Uterus (tissue), 4 donors: ENCODE data around the gene SLIT3. TPM values are rescaled to one million over a fixed set of nuclear protein-coding genes. Genes with fewer than 3 reads are reported as not detected.

Experiments
- DNase-seq, 2 donors: peaks; one replicate each; pipeline ENCODE4 v3.0.0-alpha.2; 2019 to 2020
- H3K27ac ChIP-seq, 2 donors: fragments of 200-600 bp; sonication (generic); 1 replicate in 1 of 2; 2 replicates in 1 of 2; pipeline ENCODE4 v1.5.1; 2016 to 2018
- H3K27me3 ChIP-seq, 2 donors: fragments of 200-600 bp; sonication (generic); one replicate each; pipeline ENCODE4 v1.5.1; 2018 to 2019; ENCODE audit warnings: control low read depth in 1 of 2
- H3K36me3 ChIP-seq, 2 donors: fragments of 200-600 bp; sonication (generic); one replicate each; pipeline ENCODE4 v1.5.1; 2019; ENCODE audit warnings: control low read depth in 1 of 2
- H3K4me1 ChIP-seq, 2 donors: fragments of 200-600 bp; sonication (generic); one replicate each; pipeline ENCODE4 v1.5.1; 2018 to 2019; ENCODE audit warnings: control low read depth in 1 of 2
- H3K4me3 ChIP-seq, 2 donors: fragments of 200-600 bp; sonication (generic); 1 replicate in 1 of 2; 2 replicates in 1 of 2; pipeline ENCODE4 v1.5.1; 2018 to 2019; ENCODE audit warnings: mild to moderate bottlenecking in 1 of 2
- H3K9me3 ChIP-seq, 2 donors: fragments of 200-600 bp; sonication (generic); one replicate each; pipeline ENCODE4 v1.5.1; 2019; ENCODE audit warnings: control low read depth in 1 of 2
- CTCF ChIP-seq, 4 experiments: fragments of 200-600 bp in 2 of 4; fragments of 450-650 bp in 2 of 4; sonication (generic) in 2 of 4; IDR thresholded peaks; one replicate each; pipeline ENCODE4 v1.5.1; 2016 to 2019; ENCODE audit warnings: antibody characterized with exemption in 4 of 4, mild to moderate bottlenecking in 2 of 4, moderate library complexity in 1 of 4
- POLR2A ChIP-seq, 2 donors: fragments of 450-650 bp; IDR thresholded peaks; one replicate each; pipeline ENCODE4 v1.6.1; 2016; ENCODE audit warnings: antibody characterized with exemption in 2 of 2, mild to moderate bottlenecking in 1 of 2, moderate library complexity in 1 of 2
- intact Hi-C: fragments of 100-400 bp; cut with DNase I; formaldehyde crosslinking; loops from one replicate; pipeline ENCODE4 v1.15.1; 2023; ENCODE audit warnings: low total_unique reads
- total RNA-seq, 4 donors: library from RNA; depleted of rRNA in 3 of 4; stranded (reverse); fragments of >200 nt in 3 of 4; gene quantifications; one replicate each; pipeline versions ENCODE4 v1.1.0 to v1.2.4, GENCODE V29; 2014 to 2023
- donor health status: DM: yes; HTN: yes; CAD: no.

SLIT3 gene
- total RNA-seq, 4 donors from 2014 or later: 9.4 to 62.2 (median 28.1) TPM

GRCh38 chr5:168681556-168682183 is 619.3 kb downstream of the SLIT3 start:
- no peak for TF ChIP-seq CTCF (IDR thresholded peaks at IDR 0.05)
- TF ChIP-seq POLR2A (IDR thresholded peaks at IDR 0.05): no peak
- DNase-seq: peak; percentile 23 to 31
- intact Hi-C loops: no loop called here
- no peaks in the 10 kb centered on the region for H3K27me3 ChIP-seq
- H3K4me3 ChIP-seq: no peak overlapping the region
- no peaks in the 10 kb centered on the region for H3K4me1 ChIP-seq
- no peaks in the 10 kb centered on the region for H3K36me3 ChIP-seq
- H3K9me3 ChIP-seq: no peaks in the 10 kb centered on the region
- no peak overlapping the region for H3K27ac ChIP-seq

GRCh38 chr5:168680395-168680794 is 620.5 kb downstream of the SLIT3 start:
- no peak for DNase-seq
- Histone ChIP-seq H3K4me3 (no peak overlapping the region), H3K27me3 (no peaks in the 10 kb centered on the region), H3K27ac (no peak overlapping the region), H3K36me3 (no peaks in the 10 kb centered on the region), H3K4me1 (no peaks in the 10 kb centered on the region), H3K9me3 (no peaks in the 10 kb centered on the region)
- intact Hi-C loops: no loop called here
- TF ChIP-seq CTCF (IDR thresholded peaks at IDR 0.05) (no peak), POLR2A (IDR thresholded peaks at IDR 0.05) (no peak)

GRCh38 chr5:168679515-168679920 is 621.4 kb downstream of the SLIT3 start:
- H3K27ac ChIP-seq: no peak overlapping the region
- intact Hi-C loops: no loop called here
- no peaks in the 10 kb centered on the region for H3K27me3 ChIP-seq
- no peaks in the 10 kb centered on the region for H3K36me3 ChIP-seq
- TF ChIP-seq POLR2A (IDR thresholded peaks at IDR 0.05) (no peak), CTCF (IDR thresholded peaks at IDR 0.05) (peak; percentile 75 to 84 (median 78))
- peak; percentile 74 for DNase-seq
- no peaks in the 10 kb centered on the region for H3K4me1 ChIP-seq
- H3K4me3 ChIP-seq: no peak overlapping the region
- H3K9me3 ChIP-seq: no peaks in the 10 kb centered on the region

GRCh38 chr5:168676501-168676900 is 624.4 kb downstream of the SLIT3 start:
- DNase-seq: no peak
- Histone ChIP-seq H3K4me1 (no peaks in the 10 kb centered on the region), H3K4me3 (no peak overlapping the region), H3K9me3 (no peaks in the 10 kb centered on the region), H3K27me3 (no peaks in the 10 kb centered on the region), H3K36me3 (no peaks in the 10 kb centered on the region), H3K27ac (no peak overlapping the region)
- no peak for TF ChIP-seq POLR2A (IDR thresholded peaks at IDR 0.05)
- no peak for TF ChIP-seq CTCF (IDR thresholded peaks at IDR 0.05)
- intact Hi-C loops: no loop called here

GRCh38 chr5:168675883-168676408 is 625.0 kb downstream of the SLIT3 start:
- Histone ChIP-seq H3K4me1 (no peaks in the 10 kb centered on the region), H3K9me3 (no peaks in the 10 kb centered on the region), H3K27ac (no peak overlapping the region), H3K4me3 (no peak overlapping the region), H3K27me3 (no peaks in the 10 kb centered on the region), H3K36me3 (no peaks in the 10 kb centered on the region)
- TF ChIP-seq POLR2A (IDR thresholded peaks at IDR 0.05): no peak
- no peak for TF ChIP-seq CTCF (IDR thresholded peaks at IDR 0.05)
- intact Hi-C loops: no loop called here
- no peak for DNase-seq
